ENCODE measurements around the gene DCLK1.
"Not testable (repeated sequence)": the region's sequence is repeated elsewhere in the genome, so short reads cannot be mapped to it uniquely, and the experiment has no call there.

DCLK1 gene

DNA sequence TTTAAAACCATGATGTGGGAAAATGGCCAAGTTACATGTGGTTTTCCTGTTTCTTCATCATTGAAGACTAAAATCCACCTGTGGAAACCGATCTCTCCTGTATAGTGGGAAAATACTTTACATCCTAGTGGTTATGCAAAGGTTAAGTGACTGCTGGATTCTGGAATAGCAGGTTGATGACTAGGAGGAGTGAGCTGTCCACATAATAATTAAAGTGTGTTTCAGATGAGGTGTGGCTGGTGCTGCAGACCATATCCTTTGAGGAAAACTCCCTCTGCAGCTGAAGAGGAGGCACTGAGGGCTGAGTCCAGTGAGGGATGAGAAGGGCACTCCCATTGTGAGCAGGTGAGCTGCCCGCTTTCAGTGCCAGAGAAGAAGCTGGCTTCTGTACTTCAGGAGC is 43.2 kb downstream of the DCLK1 start:
- no peak for DNase-seq

DNA sequence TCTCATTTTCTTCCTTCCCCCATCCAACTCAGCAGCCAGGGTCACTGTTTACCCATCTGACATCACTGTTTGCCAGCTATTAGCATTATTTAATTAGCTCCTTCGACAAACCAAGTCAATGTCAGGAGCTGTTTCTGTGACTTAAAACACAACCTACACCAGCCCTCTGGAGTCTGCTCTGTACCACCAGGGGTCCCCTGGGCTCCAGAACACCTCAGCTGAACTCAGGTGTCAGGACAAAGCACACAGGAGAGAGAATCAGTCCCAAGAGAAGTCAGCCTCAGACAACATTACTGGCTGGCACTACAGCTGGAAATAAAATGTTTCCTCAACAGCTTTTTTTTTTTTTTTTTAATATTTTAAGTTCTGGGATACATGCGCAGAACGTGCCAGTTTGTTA is 45.1 kb downstream of the DCLK1 start:
- DNase-seq: no peak

DNA sequence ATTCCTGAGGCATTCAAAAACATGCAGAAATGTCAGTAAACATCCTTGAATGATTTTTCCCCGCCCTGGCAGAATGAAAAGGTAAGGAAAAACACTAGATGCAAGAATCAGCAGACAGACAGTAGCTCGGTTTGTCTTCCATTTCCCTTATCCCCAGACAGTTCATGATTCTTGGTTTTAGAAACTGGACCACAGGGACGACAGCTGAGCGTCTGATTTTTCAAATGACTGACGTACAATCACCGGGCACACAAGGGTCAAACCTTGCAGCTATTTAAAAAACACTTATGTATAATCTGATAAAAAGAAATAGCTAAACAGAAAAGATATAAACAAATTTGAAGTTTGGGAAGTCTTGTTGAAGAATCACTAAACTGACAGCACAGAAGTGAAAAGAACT is 47.1 kb downstream of the DCLK1 start:
- DNase-seq: no peak

DNA sequence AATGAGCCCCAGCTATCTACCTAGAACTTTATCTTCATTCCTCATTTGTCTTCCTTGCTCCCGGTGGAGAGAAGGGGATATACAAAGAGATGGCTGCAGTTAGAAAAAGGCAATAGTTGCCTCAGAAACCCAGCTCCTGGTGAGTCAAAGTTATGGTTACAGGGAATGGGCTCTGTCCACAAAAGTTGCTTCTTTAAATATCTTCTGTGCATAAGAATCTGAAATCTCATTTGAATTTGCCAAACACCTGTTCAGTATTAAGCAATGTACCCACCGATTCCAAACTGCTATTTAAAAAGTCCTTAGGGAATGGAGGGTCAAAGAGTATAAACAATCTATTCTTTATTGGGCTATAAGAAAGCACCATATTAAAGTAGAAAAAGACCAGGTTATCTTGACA is 48.4 kb downstream of the DCLK1 start:
- no peak for DNase-seq

DNA sequence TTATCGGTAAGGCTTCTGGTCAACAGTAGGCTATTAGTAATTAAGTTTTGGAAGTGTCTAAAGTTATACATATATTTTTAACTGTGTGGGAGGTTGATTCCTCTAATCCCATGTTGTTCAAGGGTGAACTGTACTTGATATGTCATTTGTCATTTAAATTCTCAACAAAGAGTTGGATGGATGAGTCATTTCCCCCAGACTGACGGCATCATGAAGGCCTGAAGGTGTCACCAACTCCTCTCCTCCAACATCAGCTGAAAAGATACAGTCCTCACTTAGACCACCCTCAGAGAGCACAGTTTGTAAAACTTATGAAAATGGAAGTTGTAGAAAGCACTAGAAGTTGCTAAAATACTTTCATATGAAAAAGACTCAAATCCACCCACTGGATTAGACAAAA is 48.8 kb downstream of the DCLK1 start:
- no peak for DNase-seq

DNA sequence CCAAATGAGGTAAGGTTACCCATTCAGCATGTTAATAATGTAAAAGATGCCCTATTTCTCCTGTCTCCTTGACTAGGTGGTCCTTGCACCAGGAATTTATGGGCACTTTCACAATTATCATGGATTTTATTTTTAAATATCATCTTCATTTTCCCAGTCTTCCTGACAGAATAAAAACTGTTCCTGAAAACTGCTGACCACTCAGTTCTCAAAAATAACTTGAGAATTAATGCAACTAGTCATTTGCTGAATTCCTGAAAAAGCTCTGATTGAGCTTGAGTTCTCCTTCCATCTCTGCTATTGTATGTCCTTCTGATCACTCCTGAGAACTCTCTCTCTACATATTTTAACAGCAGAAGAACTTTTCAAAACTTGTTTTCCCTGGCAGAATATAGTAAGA is 55.0 kb downstream of the DCLK1 start:
- DNase-seq: no peak

DNA sequence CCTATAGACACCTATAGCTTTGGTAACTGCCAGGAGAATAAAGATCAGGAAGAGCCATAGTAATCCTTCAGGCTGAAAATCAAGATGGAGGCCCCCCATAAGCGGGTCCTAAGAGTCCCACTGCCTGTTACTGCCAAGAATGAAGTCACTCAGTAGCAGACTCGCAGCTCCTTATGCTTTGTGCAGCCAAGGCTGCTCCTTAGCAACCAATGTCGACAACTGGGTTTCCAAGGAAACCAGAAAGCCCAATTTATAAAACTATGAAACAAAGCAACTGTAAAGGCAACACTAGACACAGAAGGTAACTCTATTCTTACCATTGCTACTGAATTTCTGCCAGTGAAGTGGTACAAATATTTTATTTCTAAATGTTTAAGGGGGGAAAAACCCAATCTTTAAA is 56.5 kb downstream of the DCLK1 start:
- DNase-seq: peak in 24 of 56 donors; percentile 4 to 64 (median 18)

DNA sequence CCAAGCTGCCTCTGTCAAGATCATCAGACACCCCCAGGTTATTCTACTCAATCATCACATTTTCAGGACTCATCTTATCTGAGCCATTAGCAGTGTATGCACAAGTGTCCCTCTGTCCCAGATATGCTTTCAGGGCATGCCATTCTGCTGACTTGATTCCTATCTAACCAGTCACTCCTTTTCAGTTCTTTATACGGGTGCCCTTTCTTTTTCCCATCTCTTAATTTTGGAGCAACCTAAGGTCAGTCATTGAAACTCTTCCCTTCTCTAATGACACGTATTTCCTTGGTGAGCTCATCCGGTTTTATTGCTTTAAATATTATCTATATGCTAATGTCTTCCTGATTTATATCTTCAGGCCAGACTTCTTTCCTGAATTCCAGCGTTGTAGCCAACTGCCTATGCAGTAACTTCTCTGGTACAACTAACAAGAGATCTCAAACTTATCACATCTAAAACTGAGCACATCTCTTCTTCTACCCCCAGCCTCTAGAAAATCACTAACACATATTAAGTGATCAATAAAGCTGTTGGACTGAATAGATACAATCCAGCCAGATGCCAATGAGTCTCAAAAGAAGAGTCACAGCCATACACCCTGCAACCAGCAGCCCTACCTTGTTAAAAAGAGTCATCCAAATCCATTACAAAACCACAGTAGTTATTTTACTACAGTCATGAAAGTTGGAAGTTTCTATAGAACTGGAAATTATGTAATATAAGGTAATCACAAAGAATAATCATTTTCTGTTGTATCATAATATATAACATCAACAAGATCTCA is 58.8 kb downstream of the DCLK1 start:
- no peak for DNase-seq

DNA sequence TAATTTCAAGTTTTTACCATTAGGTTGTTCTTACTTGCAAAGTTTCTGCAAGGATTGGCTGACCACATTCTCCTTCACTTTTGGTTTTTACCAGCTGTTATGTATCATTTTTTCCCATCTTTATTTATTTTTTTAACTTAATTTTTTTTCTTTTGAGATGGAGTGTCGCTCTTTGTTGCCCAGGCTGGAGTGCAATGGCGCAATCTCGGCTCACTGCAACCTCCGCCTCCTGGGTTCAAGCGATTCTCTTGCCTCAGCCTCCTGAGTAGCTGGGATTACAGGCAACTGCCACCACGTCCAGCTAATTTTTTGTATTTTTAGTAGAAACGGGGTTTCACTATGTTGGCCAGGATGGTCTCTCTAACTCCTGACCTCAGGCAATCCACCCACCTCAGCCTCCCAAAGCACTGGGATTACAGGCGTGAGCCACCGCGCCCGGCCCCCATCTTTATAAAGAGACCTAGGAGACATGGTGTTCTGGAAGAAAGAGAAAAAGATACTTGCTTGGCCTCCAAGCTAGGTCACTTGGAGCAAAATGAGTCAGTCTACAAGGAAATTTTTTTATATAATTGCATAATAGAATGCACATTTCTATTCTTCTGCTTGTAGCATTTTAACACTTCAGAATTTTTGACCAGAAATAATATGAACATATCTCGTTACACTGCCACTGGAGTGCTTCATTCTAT is 60.5 kb downstream of the DCLK1 start:
- DNase-seq: not testable (repeated sequence)

DNA sequence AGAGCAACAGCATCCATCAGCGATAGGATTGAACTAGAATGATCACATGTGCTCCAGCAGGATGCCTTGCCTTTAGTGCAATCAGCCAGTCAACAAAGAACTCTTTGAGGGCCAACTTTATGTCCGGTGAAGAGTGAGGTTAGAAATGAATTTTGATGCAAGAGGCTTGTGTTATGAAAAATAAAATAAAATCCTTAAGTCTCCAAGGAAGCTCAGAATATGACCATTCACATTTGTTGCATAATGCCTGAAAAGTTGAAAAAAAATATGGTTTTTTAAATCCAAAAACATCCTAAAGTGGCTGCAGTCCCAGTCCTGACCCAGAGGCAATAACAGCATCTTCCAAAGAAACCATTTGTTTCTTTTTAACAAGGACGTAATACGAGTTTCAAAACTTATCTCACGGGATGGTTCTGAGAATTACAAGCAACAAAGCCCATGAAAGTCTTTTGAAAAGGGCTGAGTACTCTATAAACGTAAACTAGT is 61.3 kb downstream of the DCLK1 start:
- no peak for DNase-seq

DNA sequence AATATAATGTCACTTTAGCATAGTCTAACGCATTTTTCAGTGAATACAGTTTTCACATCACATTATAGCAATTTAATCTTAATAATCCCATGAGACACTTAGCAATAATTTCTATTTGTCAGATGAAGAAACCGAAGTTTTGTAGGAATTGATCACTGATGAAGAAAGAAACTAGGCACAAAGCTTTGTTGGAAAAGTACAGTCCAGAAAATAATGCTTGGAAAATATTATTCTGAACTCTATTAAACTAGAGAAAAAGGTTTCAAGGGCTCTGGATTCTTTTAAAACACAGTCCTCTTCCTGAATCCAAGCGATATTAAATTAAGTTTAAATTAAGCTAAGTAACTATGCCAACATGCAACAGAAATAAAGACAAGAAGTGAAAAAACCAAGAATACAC is 62.2 kb downstream of the DCLK1 start:
- no peak for DNase-seq

DNA sequence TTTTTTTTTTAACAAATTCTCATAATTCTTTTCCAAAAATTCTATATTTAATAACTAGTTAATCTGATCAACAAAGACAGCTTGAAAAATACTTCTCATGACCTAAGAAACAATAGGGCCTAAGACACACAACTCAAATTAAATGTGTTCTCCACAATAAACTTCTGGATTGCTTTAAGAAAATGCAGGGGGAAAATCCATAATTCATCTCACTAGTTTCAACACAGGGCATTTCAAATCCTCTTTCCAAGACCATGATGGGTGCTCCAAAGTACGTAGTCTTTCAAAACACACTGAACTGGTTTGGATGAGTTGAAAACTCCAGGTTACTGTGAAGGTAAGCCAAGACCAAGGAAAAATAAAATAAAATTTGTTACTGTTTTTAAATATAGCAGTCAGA is 62.6 kb downstream of the DCLK1 start:
- DNase-seq: no peak

DNA sequence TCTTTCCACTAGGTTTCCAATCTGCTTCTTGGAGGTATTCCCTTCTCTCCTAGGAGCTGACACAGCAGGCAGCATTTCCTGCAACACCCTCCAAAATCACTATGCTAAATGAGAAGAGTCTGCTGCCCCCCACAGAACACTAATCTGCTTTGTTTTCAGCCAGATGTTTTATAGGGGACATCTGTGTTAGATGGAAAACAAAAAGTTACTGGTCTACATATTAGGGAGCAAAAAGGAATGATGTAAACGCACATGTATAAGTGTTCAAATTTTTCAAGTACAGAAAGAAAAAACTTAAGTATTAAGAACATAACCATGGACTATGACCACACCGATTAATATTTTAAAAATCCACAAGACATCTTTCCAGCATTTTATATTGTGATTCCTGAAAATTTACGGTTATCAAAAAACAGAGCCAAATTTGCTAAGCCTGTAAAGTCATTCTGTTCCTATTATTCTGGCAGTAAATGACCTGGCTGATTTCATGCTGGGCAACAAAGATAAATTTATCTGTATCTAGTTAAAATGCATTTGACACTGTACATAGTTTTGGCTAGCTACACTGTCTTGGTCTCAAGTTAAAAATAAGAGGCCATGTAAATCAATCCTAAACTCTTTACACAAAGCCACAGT is 63.3 kb downstream of the DCLK1 start:
- no peak for DNase-seq

DNA sequence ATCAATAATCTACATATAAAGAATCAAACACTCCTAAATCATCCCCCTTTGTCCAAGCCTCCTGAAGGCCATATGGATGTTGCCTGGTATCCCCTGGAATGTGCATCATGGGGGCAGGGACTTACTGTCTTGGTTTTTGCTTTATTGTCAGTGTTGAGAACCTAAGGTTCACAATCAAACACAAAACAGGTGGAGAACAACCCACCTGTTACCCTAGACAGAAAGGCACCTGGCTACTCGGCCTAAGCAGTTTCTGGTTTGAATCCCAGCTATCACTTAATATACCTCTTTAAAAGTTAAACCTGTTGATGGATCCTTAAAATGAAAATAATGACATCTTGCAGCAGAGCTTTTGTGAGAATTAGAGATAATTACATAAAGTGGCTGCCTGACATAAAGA is 68.9 kb downstream of the DCLK1 start:
- DNase-seq: no peak

DNA sequence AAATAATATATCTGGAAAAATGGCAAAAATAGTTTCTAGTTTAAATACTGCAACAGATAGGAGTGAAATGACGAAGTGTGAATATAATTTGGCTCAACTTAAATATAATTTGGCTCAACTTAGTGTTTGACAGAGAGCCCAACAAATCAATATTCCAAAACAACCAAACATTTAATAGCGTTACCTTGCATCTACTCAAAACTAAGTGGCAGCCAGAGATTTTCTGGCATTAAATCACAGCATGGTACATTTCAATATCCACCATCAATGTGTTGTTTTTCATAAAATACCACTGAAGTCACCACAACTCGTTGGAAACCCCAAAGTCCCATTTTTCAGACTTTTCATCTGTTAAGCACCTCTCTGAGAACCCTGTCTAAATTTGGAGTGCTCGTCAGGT is 69.6 kb downstream of the DCLK1 start:
- no peak for DNase-seq

DNA sequence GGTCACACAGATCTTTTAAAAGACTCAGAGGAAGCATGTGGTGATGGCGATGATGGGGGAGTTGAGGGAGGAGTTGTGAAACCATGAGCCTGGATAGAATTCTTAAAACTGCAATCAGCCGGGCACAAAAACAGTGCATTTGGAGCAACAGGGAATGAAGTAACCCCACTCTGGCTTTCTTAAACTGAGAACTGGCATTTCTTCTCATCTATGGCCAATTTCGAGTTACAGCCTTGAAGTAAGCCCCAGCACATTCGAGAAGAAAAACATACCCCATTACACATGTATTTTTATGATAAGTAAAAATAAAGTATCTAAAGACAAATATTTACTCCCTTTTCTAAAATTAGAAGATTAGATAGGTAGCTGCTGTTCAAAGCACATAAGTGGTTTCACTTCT is 70.1 kb downstream of the DCLK1 start:
- no peak for DNase-seq

DNA sequence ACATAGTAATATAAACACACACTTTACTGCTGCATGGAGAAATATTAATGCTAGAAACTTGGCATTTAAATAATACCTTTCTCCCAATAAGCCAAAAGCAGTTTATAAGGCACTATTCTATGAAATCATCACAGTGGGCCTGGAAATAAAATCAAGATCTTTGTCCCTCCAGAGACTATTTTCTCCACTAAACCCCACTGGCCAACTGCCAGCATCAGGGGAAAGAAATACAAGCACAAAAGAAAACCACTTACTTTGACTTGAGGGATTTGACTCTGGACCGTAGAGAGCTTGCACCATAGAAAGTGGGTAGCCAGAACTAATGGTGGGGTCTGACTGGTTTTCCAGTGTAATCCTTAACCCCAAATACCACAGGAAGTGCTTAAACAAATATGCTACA is 71.9 kb downstream of the DCLK1 start:
- DNase-seq: peak in 1 of 56 donors; percentile 29

DNA sequence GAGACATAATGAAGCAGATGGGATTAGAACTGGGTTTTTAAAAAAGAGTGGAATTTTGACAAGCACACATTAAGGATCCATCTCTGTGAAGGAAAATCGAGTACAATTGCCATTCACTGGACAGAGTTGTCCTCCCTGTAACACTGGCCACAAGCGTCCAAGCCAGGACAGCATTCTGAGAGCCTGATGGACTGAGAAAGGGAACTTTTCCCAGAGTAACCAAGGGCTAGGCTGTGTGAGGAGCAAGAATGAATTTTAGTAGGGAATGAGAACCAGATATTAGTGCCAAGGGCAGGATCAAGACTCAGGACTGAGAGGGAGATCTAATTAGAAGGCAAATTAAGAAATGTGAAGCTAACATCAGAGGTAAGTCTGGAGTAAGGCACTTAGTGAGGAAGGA is 73.1 kb downstream of the DCLK1 start:
- peak in 5 of 56 donors; percentile 4 to 27 (median 6) for DNase-seq

DNA sequence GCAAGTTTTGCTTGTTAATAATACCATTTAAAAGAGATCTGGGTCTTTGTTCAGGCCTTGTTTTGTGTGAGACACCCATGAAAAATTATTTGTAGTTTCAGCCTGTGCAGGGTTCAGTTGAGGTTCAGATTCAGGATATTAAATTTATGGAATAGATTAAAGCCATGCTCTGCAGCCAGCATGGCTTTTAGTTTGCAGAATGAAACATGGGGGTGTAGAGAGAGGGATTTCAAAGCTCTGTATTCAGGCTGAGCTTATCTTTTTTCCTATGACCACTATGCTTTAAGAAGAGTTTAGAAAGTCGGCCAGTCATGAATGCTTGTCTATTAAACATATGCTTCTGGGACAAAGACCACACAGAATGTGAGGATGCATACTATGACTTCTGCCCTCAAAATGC is 73.6 kb downstream of the DCLK1 start:
- no peak for DNase-seq

DNA sequence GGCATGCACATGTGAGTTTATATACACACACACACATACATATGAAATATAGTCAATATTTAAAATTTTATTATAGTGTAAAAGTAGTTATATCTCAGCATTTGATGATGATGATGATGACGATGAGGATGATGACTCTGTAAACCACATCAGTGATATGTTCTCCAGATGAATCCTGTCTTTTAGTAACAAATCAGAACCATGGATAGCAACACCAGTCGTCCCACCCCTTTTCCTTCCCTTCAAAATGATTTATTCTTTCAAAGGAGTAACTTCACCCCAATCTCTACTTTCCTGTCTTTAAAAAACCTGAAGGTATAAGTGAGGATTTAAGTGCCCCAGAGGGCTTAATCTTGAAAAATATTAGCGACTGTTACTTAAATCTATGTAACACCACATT is 74.1 kb downstream of the DCLK1 start:
- no peak for DNase-seq

DNA sequence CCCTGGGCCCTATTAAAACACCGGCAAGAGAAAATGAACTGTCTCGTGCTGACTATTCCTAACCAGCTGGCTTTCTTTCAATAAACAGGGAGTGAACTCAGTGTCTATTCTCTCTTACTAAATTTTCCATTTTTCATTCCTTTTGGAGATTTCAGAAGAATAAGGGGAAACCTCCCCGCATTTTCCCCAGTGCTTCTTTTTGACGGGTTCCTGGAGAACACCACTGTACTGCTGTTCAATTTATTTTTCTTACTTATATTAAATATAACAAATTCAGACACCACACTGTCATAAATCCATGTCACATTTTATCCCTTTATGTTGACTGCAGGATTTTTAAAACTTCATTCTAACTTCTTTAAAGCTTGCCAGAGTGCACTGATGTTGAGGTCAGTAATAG is 75.8 kb downstream of the DCLK1 start:
- no peak for DNase-seq

DNA sequence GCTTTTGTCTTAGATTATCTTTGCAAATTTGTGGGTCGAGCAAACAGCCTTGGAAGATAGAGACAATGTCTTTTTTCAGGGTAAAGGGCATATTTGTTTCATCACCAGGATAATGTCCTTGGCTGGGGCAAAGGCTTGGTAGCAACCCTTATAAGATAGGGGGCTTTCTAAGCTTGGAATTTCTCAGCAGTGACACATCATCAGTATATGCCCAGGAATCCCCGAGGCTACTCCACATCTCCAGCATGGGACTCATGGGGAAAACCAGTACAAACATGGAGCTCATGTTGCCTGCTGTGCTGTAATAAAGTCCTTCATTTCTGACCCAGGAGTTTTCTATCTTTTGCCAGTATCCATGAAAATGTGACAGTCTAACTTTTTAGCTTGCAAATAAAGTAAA is 77.1 kb downstream of the DCLK1 start:
- no peak for DNase-seq

DNA sequence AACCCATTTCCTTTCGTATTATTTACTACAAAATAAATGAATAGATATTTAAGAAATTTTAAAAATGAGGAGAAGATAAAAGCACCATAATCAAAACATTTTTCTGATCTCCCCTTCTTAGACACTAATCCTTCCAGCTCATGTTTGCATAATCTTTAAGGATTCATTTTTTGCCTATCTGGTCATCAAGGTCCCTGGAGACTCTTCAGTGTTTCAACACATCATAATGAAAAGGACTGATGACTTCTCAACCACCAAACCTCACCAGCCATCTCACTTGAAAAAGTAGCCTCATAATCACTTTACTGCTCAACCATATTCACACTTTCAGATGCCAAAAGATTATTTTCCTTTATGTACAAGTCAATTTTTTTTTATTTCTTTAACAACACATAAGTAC is 80.1 kb downstream of the DCLK1 start:
- DNase-seq: no peak
